Ascending aorta (tissue), 2 donors: Measurements from ENCODE around the gene ABCG2. TPM values are rescaled to one million over a fixed set of nuclear protein-coding genes. Genes with fewer than 3 reads are reported as not detected.

Experiments used
- DNase-seq, 2 donors: peaks; one replicate each; pipeline ENCODE4 v3.0.0-alpha.2; 2019; ENCODE audit warnings: low spot score in 2 of 2
- H3K27ac ChIP-seq, 2 donors: fragments of 200-600 bp; sonication (generic); one replicate each; pipeline ENCODE4 v1.5.1; 2016 to 2017; ENCODE audit warnings: mild to moderate bottlenecking in 1 of 2
- H3K27me3 ChIP-seq: fragments of 200-600 bp; sonication (generic); one replicate; pipeline ENCODE4 v1.5.1; 2017
- H3K36me3 ChIP-seq, 2 donors: fragments of 200-600 bp; sonication (generic); one replicate each; pipeline ENCODE4 v1.5.1; 2016
- H3K4me1 ChIP-seq, 2 donors: fragments of 200-600 bp; sonication (generic); one replicate each; pipeline ENCODE4 v1.5.1; 2016 to 2017; ENCODE audit warnings: mild to moderate bottlenecking in 1 of 2
- H3K4me3 ChIP-seq, 2 donors: fragments of 200-600 bp; sonication (generic); one replicate each; pipeline ENCODE4 v1.5.1; 2016 to 2017; ENCODE audit warnings: mild to moderate bottlenecking in 1 of 2
- H3K9me3 ChIP-seq, 2 donors: fragments of 200-600 bp; sonication (generic); one replicate each; pipeline ENCODE4 v1.5.1; 2016
- CTCF ChIP-seq, 3 experiments: fragments of 200-600 bp in 2 of 3; fragments of 450-650 bp in 1 of 3; sonication (generic) in 2 of 3; IDR thresholded peaks; one replicate each; pipeline ENCODE4 v1.5.1; 2016 to 2019; ENCODE audit warnings: antibody characterized with exemption in 3 of 3, mild to moderate bottlenecking in 1 of 3, moderate library complexity in 1 of 3
- intact Hi-C: fragments of 100-400 bp; cut with DNase I; formaldehyde crosslinking; loops from one replicate; pipeline ENCODE4 v1.15.1; 2023
- total RNA-seq: library from RNA; depleted of rRNA; stranded (reverse); fragments of >200 nt; gene quantifications from one replicate; pipeline ENCODE4 v1.1.0, GENCODE V29; 2016

ABCG2 gene
- total RNA-seq, 1 donor from 2014 or later, result 6.1 TPM

GRCh38 chr4:88063634-88064296, 94.7 kb downstream of the ABCG2 start:
- H3K4me3 ChIP-seq, result no peak overlapping the region
- H3K9me3 ChIP-seq, result no peaks in the 10 kb centered on the region
- no peak overlapping the region for H3K27ac ChIP-seq
- H3K36me3 ChIP-seq, result peaks cover 77 to 86% of the 10 kb centered on the region in 2 donors
- intact Hi-C loops, result no loop called here
- no peak for DNase-seq
- H3K27me3 ChIP-seq, result no peaks in the 10 kb centered on the region
- TF ChIP-seq CTCF (IDR thresholded peaks at IDR 0.05), result no peak
- H3K4me1 ChIP-seq, result no peaks in the 10 kb centered on the region

GRCh38 chr4:88062843-88063242, 95.6 kb downstream of the ABCG2 start:
- DNase-seq, result no peak
- Histone ChIP-seq H3K36me3 (peaks cover 74 to 85% of the 10 kb centered on the region in 2 donors), H3K27ac (no peak overlapping the region), H3K4me3 (no peak overlapping the region), H3K9me3 (no peaks in the 10 kb centered on the region), H3K27me3 (no peaks in the 10 kb centered on the region), H3K4me1 (no peaks in the 10 kb centered on the region)
- no peak for TF ChIP-seq CTCF (IDR thresholded peaks at IDR 0.05)
- intact Hi-C loops, result no loop called here

GRCh38 chr4:88062311-88062710, 96.1 kb downstream of the ABCG2 start:
- H3K4me1 ChIP-seq, result no peaks in the 10 kb centered on the region
- peak overlapping the region in 1 of 2 donors; percentile 7 for H3K27ac ChIP-seq
- intact Hi-C loops, result no loop called here
- no peak for TF ChIP-seq CTCF (IDR thresholded peaks at IDR 0.05)
- no peak overlapping the region for H3K4me3 ChIP-seq
- no peaks in the 10 kb centered on the region for H3K9me3 ChIP-seq
- H3K27me3 ChIP-seq, result no peaks in the 10 kb centered on the region
- DNase-seq, result no peak
- H3K36me3 ChIP-seq, result peaks cover 74 to 85% of the 10 kb centered on the region in 2 donors

GRCh38 chr4:88060431-88060830, 98.0 kb downstream of the ABCG2 start:
- Histone ChIP-seq H3K9me3 (no peaks in the 10 kb centered on the region), H3K4me1 (no peaks in the 10 kb centered on the region), H3K27me3 (no peaks in the 10 kb centered on the region), H3K4me3 (no peak overlapping the region), H3K27ac (no peak overlapping the region), H3K36me3 (peaks cover 75 to 85% of the 10 kb centered on the region in 2 donors)
- TF ChIP-seq CTCF (IDR thresholded peaks at IDR 0.05), result no peak
- intact Hi-C loops, result no loop called here
- DNase-seq, result no peak

- Histone ChIP-seq H3K4me1 (no peaks in the 10 kb centered on the region), H3K4me3 (no peak overlapping the region), H3K27me3 (no peaks in the 10 kb centered on the region), H3K27ac (no peak overlapping the region), H3K36me3 (peaks cover 71 to 85% of the 10 kb centered on the region in 2 donors), H3K9me3 (no peaks in the 10 kb centered on the region)
- TF ChIP-seq CTCF (IDR thresholded peaks at IDR 0.05), result no peak
- intact Hi-C loops, result no loop called here
- DNase-seq, result no peak
These were observed 98.7 kb downstream of the ABCG2 start for GRCh38 chr4:88059766-88060165.

- intact Hi-C loops, result no loop called here
- Histone ChIP-seq H3K27me3 (no peaks in the 10 kb centered on the region), H3K4me1 (no peaks in the 10 kb centered on the region), H3K9me3 (no peaks in the 10 kb centered on the region), H3K4me3 (no peak overlapping the region), H3K36me3 (peaks cover 64 to 81% of the 10 kb centered on the region in 2 donors), H3K27ac (no peak overlapping the region)
- TF ChIP-seq CTCF (IDR thresholded peaks at IDR 0.05), result no peak
- no peak for DNase-seq
These were observed 100.1 kb downstream of the ABCG2 start for GRCh38 chr4:88058295-88058694.
